ENCODE measurements around the gene MYO7B.

Gene MYO7B

DNA sequence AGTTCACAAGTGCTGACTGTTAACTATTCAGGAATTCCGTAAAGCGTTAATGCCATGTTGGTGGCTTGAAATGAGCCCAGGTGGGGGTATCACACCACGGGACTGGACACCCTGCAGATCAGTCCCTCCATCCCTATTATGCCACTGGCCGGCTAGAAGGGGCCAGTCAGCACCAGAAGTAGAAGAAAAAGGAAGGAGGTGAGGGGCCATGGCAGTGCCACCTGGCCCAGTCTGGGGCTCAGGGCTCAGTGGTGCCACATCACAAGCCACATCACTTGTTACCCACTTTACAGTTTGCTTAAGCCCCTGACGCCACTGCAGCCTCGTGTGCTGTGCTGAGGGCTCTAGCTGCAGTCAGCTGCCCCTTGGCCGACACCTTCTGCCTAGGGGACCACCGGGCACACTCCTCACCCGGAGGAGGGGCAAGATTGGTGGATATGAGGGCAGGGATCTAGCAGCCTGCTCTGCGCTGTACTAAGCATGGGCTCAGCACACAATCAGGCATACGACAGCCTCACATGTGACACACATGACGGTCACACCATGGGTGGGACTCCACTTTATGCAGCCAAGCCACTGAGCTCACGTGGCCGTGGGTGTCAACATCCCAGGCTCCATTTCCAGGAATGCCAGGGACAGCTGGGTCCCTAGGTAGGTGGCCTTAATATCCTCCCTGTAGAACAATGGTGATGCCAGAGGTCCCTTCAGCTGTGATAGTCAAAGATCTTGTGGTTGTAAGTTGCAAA is 136.2 kb downstream of the MYO7B start:
- Histone ChIP-seq H3K27ac (no peak overlapping the region), H3K27me3 (replicated peaks) (no peaks in the 10 kb centered on the region), H3K36me3 (replicated peaks) (no peaks in the 10 kb centered on the region), H3K4me3 (ENCODE audit: low read depth, low read length) (no peak overlapping the region)
- no peak for DNase-seq
- TF ChIP-seq, protein P1, sequence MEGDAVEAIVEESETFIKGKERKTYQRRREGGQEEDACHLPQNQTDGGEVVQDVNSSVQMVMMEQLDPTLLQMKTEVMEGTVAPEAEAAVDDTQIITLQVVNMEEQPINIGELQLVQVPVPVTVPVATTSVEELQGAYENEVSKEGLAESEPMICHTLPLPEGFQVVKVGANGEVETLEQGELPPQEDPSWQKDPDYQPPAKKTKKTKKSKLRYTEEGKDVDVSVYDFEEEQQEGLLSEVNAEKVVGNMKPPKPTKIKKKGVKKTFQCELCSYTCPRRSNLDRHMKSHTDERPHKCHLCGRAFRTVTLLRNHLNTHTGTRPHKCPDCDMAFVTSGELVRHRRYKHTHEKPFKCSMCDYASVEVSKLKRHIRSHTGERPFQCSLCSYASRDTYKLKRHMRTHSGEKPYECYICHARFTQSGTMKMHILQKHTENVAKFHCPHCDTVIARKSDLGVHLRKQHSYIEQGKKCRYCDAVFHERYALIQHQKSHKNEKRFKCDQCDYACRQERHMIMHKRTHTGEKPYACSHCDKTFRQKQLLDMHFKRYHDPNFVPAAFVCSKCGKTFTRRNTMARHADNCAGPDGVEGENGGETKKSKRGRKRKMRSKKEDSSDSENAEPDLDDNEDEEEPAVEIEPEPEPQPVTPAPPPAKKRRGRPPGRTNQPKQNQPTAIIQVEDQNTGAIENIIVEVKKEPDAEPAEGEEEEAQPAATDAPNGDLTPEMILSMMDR (IDR thresholded peaks at IDR 0.05; ENCODE audit: low read depth, low read length, missing control alignments): no peak
- in situ Hi-C loops (cut with HindIII; ENCODE audit: low pct_ligation_motif_present, low sequenced_read_pairs): no loop called here

DNA sequence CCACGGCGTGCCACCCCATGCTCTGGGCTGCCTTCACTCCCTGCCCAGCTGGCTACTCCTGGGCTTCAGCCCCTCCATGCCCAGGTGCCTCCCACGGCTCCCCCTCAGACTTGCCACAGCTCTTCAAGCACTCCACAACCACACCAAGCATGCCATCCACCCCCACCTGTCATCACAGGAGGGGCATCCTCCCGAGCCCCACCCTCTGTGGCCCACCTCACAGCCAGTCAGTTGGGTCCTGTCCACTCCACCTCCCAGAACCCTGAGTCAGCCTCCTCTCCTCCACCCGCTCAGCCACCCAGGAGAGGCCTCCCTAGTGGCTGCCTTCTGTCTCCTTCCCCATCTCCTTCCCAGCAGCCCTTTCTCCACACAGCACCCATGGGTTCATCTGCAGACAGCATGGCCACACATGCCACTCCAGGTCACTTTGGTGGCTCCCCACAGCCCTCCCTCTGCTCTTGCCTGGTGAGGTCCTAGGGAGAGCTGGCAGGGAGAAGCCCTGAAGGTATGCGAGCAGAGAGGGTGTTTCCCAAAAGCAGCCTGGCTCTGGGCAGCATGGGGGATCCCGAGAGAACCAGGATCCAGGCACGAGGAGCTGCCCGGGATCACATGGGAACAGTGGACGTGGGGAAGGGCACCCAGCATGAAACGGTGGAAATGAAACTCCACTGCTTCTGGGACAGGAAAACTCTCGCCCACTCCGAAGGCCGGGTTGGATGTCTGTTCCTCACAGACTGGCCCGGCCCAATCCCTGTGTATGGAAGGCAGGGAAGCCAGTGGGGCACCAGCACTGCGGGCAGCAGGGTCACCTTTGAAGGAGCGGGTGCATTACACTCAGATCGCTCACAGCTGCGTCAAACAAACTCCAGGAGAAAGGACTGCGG is 137.1 kb downstream of the MYO7B start:
- H3K27ac ChIP-seq: no peak overlapping the region
- H3K27me3 ChIP-seq (replicated peaks): no peaks in the 10 kb centered on the region
- H3K4me3 ChIP-seq (ENCODE audit: low read depth, low read length): no peak overlapping the region
- no peak for DNase-seq
- in situ Hi-C loops (cut with HindIII; ENCODE audit: low pct_ligation_motif_present, low sequenced_read_pairs): no loop called here
- TF ChIP-seq, protein P1 (IDR thresholded peaks at IDR 0.05; ENCODE audit: low read depth, low read length, missing control alignments): no peak
- no peaks in the 10 kb centered on the region for H3K36me3 ChIP-seq (replicated peaks)

DNA sequence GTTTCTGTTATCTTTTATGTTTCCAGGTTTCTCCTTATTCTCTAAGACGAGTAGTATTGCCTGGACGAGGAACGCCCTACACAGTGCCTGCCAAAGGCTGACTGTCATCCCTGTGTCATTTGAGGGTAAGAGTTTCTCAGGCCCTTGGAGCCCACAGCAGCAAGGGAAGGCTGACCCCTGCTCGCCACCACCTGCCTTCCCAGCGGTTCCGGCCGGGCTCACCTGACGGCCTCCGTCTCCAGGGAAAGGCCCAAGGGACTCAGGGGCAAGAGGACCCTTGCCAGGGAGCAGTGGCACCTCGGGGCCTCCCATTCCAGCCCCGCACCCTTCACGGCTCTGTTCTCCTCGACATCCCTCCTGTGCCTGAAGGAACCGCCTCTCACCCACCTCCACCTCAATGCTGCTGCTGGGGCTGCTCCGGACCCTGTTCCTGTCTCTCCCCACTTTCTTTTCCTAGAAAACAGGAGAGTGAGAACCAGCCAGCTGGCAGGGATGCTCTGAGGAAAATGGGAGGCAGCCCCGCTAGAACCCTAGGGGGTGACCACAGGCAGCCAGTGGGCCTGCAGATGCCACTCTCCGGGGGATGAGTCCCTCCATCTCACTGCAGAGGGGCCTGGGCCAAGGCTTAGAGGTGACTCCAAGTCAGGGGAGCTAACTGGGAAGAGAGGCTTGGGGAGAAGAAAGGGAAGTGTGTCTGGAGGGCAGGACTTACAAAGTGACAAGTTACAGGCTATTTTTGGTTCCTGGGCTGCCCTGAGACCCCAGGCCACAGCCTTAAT is 138.0 kb downstream of the MYO7B start:
- no peaks in the 10 kb centered on the region for H3K36me3 ChIP-seq (replicated peaks)
- no peak overlapping the region for H3K4me3 ChIP-seq (ENCODE audit: low read depth, low read length)
- in situ Hi-C loops (cut with HindIII; ENCODE audit: low pct_ligation_motif_present, low sequenced_read_pairs): no loop called here
- DNase-seq: no peak
- TF ChIP-seq, protein P1 (IDR thresholded peaks at IDR 0.05; ENCODE audit: low read depth, low read length, missing control alignments): no peak
- H3K27ac ChIP-seq: no peak overlapping the region
- H3K27me3 ChIP-seq (replicated peaks): no peaks in the 10 kb centered on the region

DNA sequence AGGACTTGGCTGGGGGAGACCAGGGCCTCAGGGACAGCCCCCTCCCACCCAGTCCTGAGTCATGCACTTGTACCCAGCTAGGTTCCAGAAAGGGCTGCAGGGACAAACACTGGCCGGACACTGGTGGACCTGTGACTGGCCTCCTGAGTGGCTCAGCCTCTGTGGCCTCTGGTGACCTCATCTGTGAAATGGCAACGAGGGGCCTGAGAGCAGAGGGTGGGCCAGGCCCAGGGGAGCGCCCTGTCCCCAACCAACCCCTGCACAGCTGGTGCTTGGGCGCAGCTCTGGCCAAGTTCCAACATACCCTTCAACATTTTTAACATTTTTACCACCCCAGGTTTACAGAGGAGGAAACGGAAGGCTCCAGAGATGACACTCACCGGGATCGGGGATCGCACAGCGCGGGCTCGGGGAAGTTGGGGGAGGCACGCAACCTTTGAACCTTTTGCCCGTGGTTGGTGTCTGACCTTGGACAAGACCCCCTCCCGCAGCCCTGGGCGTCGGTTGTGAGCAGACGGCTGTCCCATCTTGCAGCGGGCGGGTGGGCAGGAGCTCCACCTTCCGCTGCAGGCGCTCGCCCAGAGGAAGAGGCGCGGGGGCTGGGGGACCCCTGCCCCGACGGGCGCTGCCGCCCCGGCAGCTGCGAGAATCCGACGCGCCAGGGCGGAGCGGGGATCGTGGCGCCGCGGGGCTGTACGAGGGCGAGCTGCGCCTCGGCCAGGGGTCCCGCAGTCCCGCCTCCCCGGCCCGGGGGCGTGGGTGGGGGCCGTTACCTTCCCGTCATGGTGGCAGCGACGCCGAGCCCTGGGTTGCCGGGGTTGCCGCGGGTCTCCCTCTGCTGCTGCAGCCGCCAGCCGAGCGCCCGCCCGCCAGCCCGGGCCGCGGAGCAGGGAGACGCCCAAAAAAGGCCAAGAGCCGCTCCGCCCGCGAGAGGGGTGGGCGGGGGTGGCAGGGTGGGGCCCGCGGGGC is 139.0 kb downstream of the MYO7B start:
- Histone ChIP-seq H3K27ac (no peak overlapping the region), H3K4me3 (ENCODE audit: low read depth, low read length) (peak overlapping the region; percentile 42), H3K27me3 (replicated peaks) (no peaks in the 10 kb centered on the region), H3K36me3 (replicated peaks) (no peaks in the 10 kb centered on the region)
- in situ Hi-C loops (cut with HindIII; ENCODE audit: low pct_ligation_motif_present, low sequenced_read_pairs): no loop called here
- TF ChIP-seq, protein P1 (IDR thresholded peaks at IDR 0.05; ENCODE audit: low read depth, low read length, missing control alignments): no peak
- DNase-seq: no peak

Measured in brain microvascular endothelial cell (primary cell).